ENCODE results near the gene SPRR1A.

GRCh38 chr1:152946248-152946647 lies 37.6 kb upstream of the SPRR1A start:
- TF ChIP-seq CTCF (IDR thresholded peaks at IDR 0.05) (no peak), POLR2A (IDR thresholded peaks at IDR 0.05; ENCODE audit: low read depth) (no peak), POLR2AphosphoS5 (IDR thresholded peaks at IDR 0.05) (no peak)

Measured in esophagus muscularis mucosa (tissue), 3 donors.